Adrenal gland (tissue), 5 donors: ENCODE measurements around the gene CSAD.

Experiments used
- POLR2A ChIP-seq, 2 donors: fragments of 450-650 bp; IDR thresholded peaks; one replicate each; pipeline ENCODE4 v1.6.1; 2017; ENCODE audit warnings: antibody characterized with exemption in 2 of 2, mild to moderate bottlenecking in 2 of 2, moderate library complexity in 1 of 2
- TF ChIP-seq, protein P1 (sequence below), 6 experiments: fragments of 450-650 bp in 4 of 6; fragments of 200-600 bp in 2 of 6; sonication (generic) in 1 of 6; IDR thresholded peaks; 1 replicate in 5 of 6; 2 replicates in 1 of 6; pipeline versions ENCODE4 v1.5.1 to v1.8.0; 2016 to 2021; ENCODE audit warnings: antibody characterized with exemption in 6 of 6, mild to moderate bottlenecking in 2 of 6, moderate library complexity in 1 of 6
- donor health status: DM: no; HTN: no; CAD: no.

DNA sequence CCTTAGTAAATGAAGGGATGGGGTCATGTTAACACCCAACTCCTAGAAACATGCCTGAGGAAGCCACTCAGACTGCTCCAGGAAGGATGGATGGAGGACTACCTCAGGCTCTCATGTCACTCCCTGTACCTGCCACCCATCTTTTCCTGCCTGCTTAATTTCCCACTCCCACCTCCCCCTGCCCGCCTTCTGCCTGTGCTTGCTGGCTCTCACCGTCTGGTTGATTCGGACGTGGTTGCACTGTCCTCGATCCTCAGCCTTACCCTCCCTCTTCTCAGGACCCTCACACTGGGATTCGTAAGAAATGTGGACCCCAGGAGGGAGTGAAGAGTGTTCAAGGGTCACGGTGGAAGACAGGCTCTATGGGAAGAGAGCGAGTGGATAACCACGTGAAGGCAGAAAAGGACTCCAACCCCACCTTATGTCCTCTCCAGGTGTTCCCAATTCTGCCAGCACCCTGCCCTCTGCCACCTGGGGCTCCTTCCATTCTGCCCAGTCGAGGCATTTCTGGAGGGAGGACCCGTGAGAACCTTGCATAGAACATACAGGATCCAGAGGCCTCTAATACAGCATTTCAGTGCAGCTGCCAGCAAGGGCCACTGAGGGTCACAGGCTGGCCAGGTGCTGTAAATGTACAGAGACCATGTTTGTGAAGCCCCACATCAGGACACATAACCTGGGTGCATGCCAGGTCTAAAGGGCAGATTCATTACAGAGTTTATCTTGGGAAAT is 13.4 kb upstream of the CSAD start:
- TF ChIP-seq, protein P1, sequence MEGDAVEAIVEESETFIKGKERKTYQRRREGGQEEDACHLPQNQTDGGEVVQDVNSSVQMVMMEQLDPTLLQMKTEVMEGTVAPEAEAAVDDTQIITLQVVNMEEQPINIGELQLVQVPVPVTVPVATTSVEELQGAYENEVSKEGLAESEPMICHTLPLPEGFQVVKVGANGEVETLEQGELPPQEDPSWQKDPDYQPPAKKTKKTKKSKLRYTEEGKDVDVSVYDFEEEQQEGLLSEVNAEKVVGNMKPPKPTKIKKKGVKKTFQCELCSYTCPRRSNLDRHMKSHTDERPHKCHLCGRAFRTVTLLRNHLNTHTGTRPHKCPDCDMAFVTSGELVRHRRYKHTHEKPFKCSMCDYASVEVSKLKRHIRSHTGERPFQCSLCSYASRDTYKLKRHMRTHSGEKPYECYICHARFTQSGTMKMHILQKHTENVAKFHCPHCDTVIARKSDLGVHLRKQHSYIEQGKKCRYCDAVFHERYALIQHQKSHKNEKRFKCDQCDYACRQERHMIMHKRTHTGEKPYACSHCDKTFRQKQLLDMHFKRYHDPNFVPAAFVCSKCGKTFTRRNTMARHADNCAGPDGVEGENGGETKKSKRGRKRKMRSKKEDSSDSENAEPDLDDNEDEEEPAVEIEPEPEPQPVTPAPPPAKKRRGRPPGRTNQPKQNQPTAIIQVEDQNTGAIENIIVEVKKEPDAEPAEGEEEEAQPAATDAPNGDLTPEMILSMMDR (IDR thresholded peaks at IDR 0.05), result no peak
- TF ChIP-seq POLR2A (IDR thresholded peaks at IDR 0.05), result no peak
